T-helper 2 cell treated with Interferon-gamma antibody and Interleukin-4, amounts not matched to agents 5 μg/mL and 100 μg/mL, for 36 hours (primary cell): ENCODE results near the gene LRRC61.
"Not testable (repeated sequence)": the region's sequence is repeated elsewhere in the genome, so short reads cannot be mapped to it uniquely, and the experiment has no call there.

Experiments
- DNase-seq: peaks from one replicate; pipeline ENCODE4 v3.0.0; 2021; ENCODE audit warnings: low spot score
- H3K27ac Mint-ChIP-seq: one replicate; pipeline ENCODE4 v1.8.0; 2021; ENCODE audit warnings: mild to moderate bottlenecking, mixed read lengths
- H3K27me3 Mint-ChIP-seq: one replicate; pipeline ENCODE4 v1.8.0; 2021; ENCODE audit warnings: low read depth, mixed read lengths
- H3K36me3 Mint-ChIP-seq: one replicate; pipeline ENCODE4 v1.8.0; 2021; ENCODE audit warnings: low read depth, mixed read lengths
- H3K4me1 Mint-ChIP-seq: one replicate; pipeline ENCODE4 v1.8.0; 2021; ENCODE audit warnings: low read depth, mixed read lengths
- H3K4me3 Mint-ChIP-seq: one replicate; pipeline ENCODE4 v1.8.0; 2022; ENCODE audit warnings: mild to moderate bottlenecking, moderate library complexity, mixed read lengths
- H3K9me3 Mint-ChIP-seq: one replicate; pipeline ENCODE4 v1.8.0; 2021; ENCODE audit warnings: mixed read lengths

The LRRC61 gene

DNA sequence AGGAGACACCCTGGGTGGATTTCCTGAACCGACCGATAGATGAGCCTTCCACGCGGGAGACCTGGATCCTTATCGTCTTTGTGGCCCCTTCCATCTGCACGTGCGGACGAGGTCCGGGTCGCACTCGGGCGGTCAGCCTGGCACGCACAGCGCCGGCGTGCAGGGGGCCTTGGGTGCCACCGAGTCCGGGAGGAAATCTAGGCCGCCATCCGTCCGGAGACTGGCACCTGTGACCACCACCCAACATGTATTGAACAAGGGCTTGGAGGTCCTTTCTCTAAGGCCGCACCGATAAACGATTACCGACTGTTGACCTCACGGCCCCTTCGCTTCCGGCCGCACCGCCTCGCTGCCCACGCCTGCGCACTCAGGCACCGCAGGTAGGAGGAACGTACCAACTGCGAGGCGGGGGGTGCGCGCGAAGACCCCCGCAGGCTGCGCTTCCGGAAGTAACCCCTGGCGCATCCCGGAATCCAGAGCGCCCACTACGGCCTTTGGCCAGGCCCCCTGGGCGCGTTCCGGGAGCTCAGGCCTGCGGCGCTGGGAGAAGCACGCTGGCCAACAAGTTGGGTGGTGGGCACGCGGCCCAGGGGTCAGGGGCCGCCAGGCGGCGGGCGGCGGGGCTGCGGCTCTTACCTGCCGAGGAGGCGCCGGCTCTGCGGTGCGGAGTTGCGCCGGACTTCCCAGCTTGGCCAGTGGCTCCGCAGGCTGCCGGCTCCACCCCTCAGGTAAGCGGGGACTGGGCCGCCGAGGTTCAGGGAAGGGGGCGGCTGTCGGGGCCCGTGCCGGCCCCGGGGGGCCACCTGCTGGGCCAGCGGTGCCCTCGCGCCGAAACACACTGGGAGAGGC lies at the start of gene LRRC61, which contains the start of gene ACTR3C:
Gene LRRC61 (plus strand): TSS at position 523 of the 849 bp plus-strand sequence. CDS start 13,507 bp downstream, outside the sequence.
Gene ACTR3C (minus strand): TSS at position 713 of the 849 bp plus-strand sequence. CDS start 28,249 bp downstream, outside the sequence.
- no peaks in the 10 kb centered on the region for H3K9me3 Mint-ChIP-seq
- peaks cover 38% of the 10 kb centered on the region for H3K36me3 Mint-ChIP-seq
- peak within 1 kb of the TSS; percentile 96 for H3K4me3 Mint-ChIP-seq
- peak; percentile 74 for DNase-seq
- no peaks in the 10 kb centered on the region for H3K27me3 Mint-ChIP-seq
- H3K4me1 Mint-ChIP-seq = peaks cover 40% of the 10 kb centered on the region
- H3K27ac Mint-ChIP-seq = peak within 1 kb of the TSS; percentile 98

DNA sequence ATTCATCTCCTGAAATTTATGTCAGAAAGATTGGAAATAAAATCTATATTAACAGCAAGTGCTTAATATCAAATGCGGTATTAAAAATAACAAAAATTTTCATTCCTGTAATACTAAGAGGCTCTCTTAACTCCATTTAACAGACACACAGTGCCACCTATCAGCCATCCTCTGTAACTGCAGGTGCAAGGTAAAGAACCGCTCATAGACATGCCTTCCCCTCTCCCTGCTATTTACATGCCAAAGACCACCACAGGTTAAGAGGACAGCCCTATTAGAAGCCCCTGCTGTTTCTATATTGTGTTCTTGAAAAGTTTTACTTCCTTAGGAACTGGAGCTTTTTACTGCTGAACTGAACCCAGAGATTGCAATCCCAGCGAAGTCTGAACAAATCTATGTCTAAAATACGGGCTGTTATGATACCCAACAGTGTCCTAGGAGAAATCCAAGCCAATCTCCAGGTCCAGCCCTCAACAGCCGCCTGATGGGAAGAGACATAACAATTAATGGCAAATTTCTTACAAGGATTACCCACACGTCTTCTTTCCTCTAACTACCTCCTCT lies 46.9 kb upstream of the LRRC61 start:
- not testable (repeated sequence) for H3K9me3 Mint-ChIP-seq, H3K27me3 Mint-ChIP-seq, H3K4me1 Mint-ChIP-seq, H3K36me3 Mint-ChIP-seq, DNase-seq, H3K27ac Mint-ChIP-seq, H3K4me3 Mint-ChIP-seq

DNA sequence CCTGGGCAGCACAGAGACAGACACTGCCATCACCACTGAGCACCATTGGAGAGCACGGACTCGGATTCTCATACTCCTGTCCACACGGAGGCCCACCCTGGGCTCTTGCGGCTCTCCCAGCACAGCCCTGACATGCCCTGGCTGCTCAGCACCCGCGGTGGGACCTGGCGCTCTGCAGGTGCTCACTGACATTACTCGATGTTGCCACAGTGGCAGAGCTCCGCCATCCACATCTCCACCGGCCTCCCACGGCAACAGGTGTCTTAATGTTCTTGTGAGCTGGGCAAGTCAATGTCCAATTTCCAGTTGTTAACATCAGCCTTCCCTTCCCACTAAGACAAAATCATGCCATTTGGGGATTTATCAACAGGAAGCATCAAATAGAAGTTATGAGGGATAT lies 44.8 kb upstream of the LRRC61 start:
- not testable (repeated sequence) for H3K9me3 Mint-ChIP-seq, H3K4me3 Mint-ChIP-seq, DNase-seq, H3K36me3 Mint-ChIP-seq, H3K27ac Mint-ChIP-seq, H3K27me3 Mint-ChIP-seq, H3K4me1 Mint-ChIP-seq

DNA sequence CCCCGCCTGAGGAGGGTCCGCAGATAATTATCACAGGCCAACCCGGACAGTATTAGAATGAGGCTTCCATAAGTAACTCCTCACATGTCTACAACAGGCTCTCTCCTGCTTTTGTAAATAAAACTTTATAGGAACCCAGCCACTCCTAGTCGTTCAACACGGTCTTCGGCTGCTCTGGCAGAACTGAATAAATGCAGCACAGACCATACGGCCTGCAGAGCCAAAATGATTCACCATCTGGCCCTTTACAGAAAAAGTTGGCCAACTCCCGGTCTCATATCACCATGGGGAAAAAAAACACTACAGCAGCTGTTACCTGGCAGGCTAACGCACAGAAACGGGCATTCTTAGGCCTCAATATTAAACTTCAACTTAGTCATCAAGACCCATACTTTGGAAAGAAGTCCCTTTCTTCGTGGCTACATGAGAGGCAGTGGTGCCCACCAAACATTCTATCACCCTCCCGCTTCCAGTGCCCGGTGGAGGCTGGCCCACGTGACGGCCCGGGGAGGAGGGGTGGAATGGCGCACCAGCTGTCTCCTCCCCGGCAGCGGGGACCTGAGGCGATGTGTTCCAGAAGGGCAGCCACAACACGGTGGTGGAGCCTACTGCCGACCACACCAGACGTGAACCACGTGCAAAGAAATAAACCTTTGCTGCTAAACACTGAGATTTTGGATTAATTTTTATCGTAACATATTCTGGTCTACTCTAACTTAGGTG lies 41.3 kb upstream of the LRRC61 start:
- not testable (repeated sequence) for H3K4me1 Mint-ChIP-seq, H3K36me3 Mint-ChIP-seq, DNase-seq, H3K9me3 Mint-ChIP-seq, H3K4me3 Mint-ChIP-seq, H3K27ac Mint-ChIP-seq, H3K27me3 Mint-ChIP-seq

GRCh38 chr7:150283111-150283510 lies 40.0 kb upstream of the LRRC61 start:
- not testable (repeated sequence) for DNase-seq, H3K27ac Mint-ChIP-seq, H3K4me3 Mint-ChIP-seq, H3K4me1 Mint-ChIP-seq, H3K9me3 Mint-ChIP-seq, H3K27me3 Mint-ChIP-seq, H3K36me3 Mint-ChIP-seq

DNA sequence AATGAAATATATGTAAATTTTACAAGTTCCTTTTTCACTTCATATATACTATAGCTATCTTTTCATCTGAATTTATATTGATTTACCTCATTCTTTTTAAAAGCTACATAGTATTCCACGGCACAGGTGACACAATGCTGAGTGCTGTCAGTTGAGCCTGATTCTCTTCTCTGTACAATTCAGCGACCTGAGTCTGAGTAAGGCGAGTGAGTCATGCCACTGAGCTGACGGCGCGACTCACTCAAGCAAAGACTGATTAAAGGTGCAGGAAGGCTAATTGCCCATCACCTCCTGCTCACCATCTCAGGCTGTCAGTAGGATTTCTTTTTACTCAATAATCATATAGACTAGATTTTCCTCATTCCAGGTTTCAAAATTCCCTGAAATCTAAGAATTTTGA lies 39.5 kb upstream of the LRRC61 start:
- H3K27me3 Mint-ChIP-seq, DNase-seq, H3K4me3 Mint-ChIP-seq, H3K9me3 Mint-ChIP-seq, H3K36me3 Mint-ChIP-seq, H3K4me1 Mint-ChIP-seq, H3K27ac Mint-ChIP-seq: not testable (repeated sequence)

DNA sequence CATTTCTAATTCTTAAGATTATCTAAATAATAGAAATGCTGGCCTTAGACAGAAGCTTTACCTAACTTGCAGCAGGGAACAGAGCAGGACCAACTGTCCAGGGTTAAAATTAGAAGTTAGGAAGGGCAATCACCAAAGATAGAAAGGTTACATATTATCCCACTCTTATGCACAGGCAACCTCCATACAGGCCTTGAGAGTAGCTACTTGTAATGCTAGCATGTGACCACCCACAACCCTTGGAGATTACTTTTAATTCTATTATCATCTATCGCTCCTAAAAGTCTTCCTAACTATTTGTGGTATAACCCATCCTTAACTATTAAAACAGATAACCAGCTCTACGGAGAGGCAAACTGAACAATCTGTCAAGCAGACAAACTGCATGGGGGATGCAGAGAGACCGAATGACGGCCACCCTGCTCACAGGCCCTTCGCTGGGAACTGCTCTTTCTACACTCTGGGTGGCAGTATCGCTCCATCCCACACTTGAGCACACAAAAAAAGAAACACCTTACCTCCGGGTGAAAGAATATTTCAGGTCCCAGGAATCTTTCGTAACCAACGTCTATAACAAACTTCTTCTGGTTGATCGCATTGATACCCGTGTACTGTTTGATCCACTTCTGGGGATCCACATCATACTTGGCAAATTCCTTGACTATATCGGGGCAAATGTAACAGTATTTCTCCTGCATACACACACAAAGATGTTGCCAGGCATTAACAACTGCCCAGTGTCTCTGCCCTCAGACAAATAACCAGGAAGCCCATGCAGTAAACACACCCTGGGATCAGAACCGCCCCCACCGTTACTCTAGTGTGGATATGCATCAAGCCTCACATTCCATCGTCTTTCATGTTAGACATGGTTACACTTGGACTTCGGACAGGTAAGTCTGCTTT lies 37.1 kb upstream of the LRRC61 start:
- not testable (repeated sequence) for H3K4me1 Mint-ChIP-seq, H3K27ac Mint-ChIP-seq, DNase-seq, H3K27me3 Mint-ChIP-seq, H3K36me3 Mint-ChIP-seq, H3K9me3 Mint-ChIP-seq, H3K4me3 Mint-ChIP-seq

GRCh38 chr7:150287815-150288214 lies 35.3 kb upstream of the LRRC61 start:
- not testable (repeated sequence) for H3K4me1 Mint-ChIP-seq, DNase-seq, H3K36me3 Mint-ChIP-seq, H3K27me3 Mint-ChIP-seq, H3K4me3 Mint-ChIP-seq, H3K9me3 Mint-ChIP-seq, H3K27ac Mint-ChIP-seq

- H3K4me3 Mint-ChIP-seq, H3K4me1 Mint-ChIP-seq, DNase-seq, H3K9me3 Mint-ChIP-seq, H3K36me3 Mint-ChIP-seq, H3K27ac Mint-ChIP-seq, H3K27me3 Mint-ChIP-seq: not testable (repeated sequence)
These were observed 34.3 kb upstream of the LRRC61 start for GRCh38 chr7:150288816-150289215.

DNA sequence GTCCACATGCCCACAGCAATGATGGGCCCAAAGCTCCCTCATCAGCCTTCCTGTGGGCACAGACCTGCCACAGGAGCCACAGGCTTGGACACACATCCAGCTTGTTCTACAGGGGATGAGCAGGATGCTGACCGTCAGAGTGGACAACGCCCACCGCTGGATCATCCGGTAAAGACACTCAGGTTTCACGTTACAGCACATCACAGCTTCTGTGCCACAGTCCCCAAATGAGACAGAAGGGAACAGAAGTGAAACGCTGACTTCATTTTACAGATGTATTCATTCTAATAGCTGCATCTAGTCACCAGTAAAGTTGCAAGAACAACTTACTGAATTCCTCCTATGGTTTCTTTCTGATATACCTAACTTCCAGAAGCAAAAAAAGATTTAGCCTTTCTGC lies 32.8 kb upstream of the LRRC61 start:
- not testable (repeated sequence) for H3K36me3 Mint-ChIP-seq, DNase-seq, H3K4me3 Mint-ChIP-seq, H3K9me3 Mint-ChIP-seq, H3K4me1 Mint-ChIP-seq, H3K27ac Mint-ChIP-seq, H3K27me3 Mint-ChIP-seq

DNA sequence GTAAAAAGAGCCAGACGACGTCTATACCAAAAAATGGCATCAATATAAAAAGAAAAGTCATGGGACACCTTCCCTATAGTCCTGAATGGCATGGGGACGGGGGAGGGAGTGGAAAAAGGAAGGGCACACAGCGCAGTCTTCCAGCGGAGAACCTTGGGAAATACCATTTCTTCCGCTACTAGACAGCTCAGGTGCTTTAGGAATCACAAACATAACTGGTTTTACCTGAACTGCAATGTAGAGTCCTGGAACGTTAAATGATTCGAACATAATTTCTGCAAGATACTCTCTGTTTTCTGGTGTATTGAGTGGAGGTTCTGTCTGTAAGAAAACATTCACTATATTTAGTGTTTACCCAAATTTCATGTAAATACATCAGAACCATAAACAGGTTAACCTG lies 28.1 kb upstream of the LRRC61 start:
- H3K4me1 Mint-ChIP-seq, H3K9me3 Mint-ChIP-seq, H3K27me3 Mint-ChIP-seq, DNase-seq, H3K27ac Mint-ChIP-seq, H3K4me3 Mint-ChIP-seq, H3K36me3 Mint-ChIP-seq: not testable (repeated sequence)

DNA sequence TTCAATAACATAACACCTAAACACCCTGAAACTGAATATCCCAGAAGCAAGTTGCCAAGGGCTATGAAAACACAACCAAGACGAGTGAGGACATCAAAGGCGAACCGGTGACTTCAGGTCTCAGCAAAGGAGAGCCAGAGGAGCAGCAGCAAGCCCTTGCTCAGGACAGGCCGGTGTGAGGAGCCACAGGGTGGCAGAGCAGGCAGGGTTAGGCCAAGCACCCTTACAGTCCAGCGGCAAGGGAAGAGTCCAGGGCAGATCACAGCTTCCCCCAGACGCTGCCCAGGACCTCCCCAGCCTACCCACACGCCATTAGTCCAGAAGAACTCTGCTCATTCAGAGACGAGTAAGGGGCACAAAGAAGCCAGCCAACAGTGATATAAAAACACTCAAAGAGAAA lies 27.5 kb upstream of the LRRC61 start:
- DNase-seq, H3K36me3 Mint-ChIP-seq, H3K27ac Mint-ChIP-seq, H3K9me3 Mint-ChIP-seq, H3K4me3 Mint-ChIP-seq, H3K4me1 Mint-ChIP-seq, H3K27me3 Mint-ChIP-seq: not testable (repeated sequence)

DNA sequence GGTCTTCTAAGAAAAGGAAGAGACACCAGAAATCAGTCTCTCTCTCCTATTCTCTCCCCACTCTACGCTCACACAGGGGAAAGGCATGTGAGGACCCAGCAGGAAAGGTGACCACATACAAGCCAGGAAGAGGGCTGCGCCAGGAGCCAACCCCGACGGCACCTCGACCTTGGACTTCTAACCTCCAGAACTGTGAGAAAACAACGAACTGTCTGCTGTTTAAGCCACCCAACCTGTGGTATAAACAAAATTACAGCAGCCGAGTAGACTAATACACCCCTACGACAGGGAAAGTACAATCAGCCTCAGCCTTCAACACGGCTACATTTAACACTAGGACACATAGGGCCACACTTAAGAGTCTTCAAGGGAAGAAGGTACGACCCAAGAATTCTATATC lies 26.4 kb upstream of the LRRC61 start:
- not testable (repeated sequence) for H3K9me3 Mint-ChIP-seq, H3K27ac Mint-ChIP-seq, H3K27me3 Mint-ChIP-seq, H3K36me3 Mint-ChIP-seq, DNase-seq, H3K4me3 Mint-ChIP-seq, H3K4me1 Mint-ChIP-seq

DNA sequence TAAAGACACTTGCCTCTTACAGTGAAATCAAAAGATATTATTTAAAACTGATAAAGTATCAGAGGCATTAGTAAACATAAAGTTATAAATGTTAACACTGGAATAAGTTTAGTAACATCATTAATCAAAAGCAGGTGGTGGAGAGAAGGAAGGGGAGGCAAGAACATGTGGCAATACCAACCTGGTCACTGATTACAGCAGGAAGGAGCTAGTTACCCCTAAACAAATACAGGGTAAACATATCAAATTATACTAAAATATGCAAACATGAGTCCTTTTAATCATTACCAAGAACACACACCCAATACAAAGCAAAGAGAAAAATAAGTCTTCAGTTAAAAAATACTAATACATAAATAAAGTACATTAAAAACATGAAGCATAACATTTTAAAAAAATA lies 25.2 kb upstream of the LRRC61 start:
- H3K4me1 Mint-ChIP-seq, H3K27ac Mint-ChIP-seq, H3K4me3 Mint-ChIP-seq, H3K27me3 Mint-ChIP-seq, H3K36me3 Mint-ChIP-seq, H3K9me3 Mint-ChIP-seq, DNase-seq: not testable (repeated sequence)
